ENCODE measurements around the gene LIFR. TPM values are rescaled to one million over a fixed set of nuclear protein-coding genes. Genes with fewer than 3 reads are reported as not detected.

The LIFR gene
- total and polyA plus RNA-seq, 2 donors (not counting 3 experiments of a cell fraction or from before 2014, with no cell fraction given) = 4.1 to 36.4 TPM

DNA sequence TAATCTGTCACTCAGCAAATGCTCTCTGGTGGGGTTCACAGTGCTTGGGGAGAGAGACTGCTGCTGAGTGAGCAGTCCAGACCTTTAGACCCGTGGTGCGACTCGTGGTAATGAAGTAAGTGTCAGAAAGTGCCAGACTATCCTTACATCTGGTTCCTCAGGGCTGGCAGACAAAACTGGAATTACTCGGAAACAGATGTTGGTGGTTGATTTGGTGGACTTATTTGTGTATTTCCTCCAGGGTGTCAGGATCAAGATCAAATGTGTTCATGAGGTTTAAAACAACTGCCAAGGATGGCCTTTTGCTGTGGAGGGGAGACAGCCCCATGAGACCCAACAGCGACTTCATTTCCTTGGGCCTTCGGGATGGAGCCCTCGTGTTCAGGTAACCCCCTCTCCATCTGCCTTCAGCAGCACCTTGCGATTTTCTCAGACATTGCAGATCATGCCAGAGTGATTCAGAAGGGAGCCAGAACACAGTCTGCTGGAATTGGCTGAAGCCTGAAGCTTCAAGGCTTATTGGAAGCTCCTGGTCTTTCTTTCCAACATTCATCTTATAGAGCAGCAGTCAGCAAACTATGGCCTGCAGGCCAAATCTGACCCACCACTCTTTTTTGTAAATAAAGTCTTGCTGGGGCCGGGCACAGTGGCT, 105.2 kb downstream of the LIFR start:
- H3K27ac ChIP-seq (ENCODE audit: insufficient read depth, low read depth, low read length) = no peak overlapping the region
- H3K9me3 ChIP-seq (replicated peaks; ENCODE audit: control insufficient read depth, insufficient read depth, low read length) = no peaks in the 10 kb centered on the region
- no peak overlapping the region for H3K4me3 ChIP-seq (replicated peaks in 1 of 3; ENCODE audit: insufficient read depth in 1 of 3, low read depth in 1 of 3, low read length in 3 of 3)
- no peak overlapping the region for H3K9ac ChIP-seq (replicated peaks; ENCODE audit: extremely low read depth, insufficient read depth, low read length)
- H3K4me1 ChIP-seq (ENCODE audit: control insufficient read depth, extremely low read depth, insufficient read depth, low read length) = no peaks in the 10 kb centered on the region
- DNase-seq (ENCODE audit: low read depth, low spot score) = peak; percentile 71
- no TSS peak for BruUV-seq (replicated peaks)
- no peak overlapping the region for H2AFZ ChIP-seq (ENCODE audit: low read depth, low read length)
- no peaks in the 10 kb centered on the region for H3K79me2 ChIP-seq (ENCODE audit: control insufficient read depth, insufficient read depth, low read length)
- intact Hi-C loops (cut with micrococcal nuclease) = no loop called here
- CTCF ChIA-PET = interaction anchor here (1.0 to 5.9 kb wide), 4 partner anchors 9 to 359 kb away, joined by 3 to 55 read pairs (median 8); no protein-coding TSS in a partner anchor
- H4K20me1 ChIP-seq (replicated peaks; ENCODE audit: control insufficient read depth, extremely low read depth, insufficient read depth, low read length) = no peaks in the 10 kb centered on the region
- no peak overlapping the region for H3K4me2 ChIP-seq (ENCODE audit: insufficient read depth, low read length)
- POLR2A ChIA-PET = no interaction called here
- TF ChIP-seq EZH2 (IDR thresholded peaks at IDR 0.05; ENCODE audit: borderline replicate concordance, low read depth, low read length, severe bottlenecking) (no peak), JUN (IDR thresholded peaks at IDR 0.05; ENCODE audit: borderline replicate concordance, insufficient read depth, insufficient read length, low read depth) (no peak), FOS (IDR thresholded peaks at IDR 0.05; ENCODE audit: borderline replicate concordance, insufficient read depth, low read length) (no peak), POLR2A (IDR thresholded peaks at IDR 0.05; ENCODE audit: low read depth, low read length) (no peak), GATA2 (IDR thresholded peaks at IDR 0.05; ENCODE audit: insufficient read depth, insufficient read length, low read depth, low read length) (no peak), POLR2AphosphoS5 (IDR thresholded peaks at IDR 0.05; ENCODE audit: insufficient read depth, low read depth, low read length) (no peak), MYC (IDR thresholded peaks at IDR 0.05; ENCODE audit: low read depth, low read length) (no peak)
- TF ChIP-seq, protein P1, sequence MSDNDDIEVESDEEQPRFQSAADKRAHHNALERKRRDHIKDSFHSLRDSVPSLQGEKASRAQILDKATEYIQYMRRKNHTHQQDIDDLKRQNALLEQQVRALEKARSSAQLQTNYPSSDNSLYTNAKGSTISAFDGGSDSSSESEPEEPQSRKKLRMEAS (IDR thresholded peaks at IDR 0.05; ENCODE audit: insufficient read depth, insufficient read length) = no peak
- TF ChIP-seq, protein P2, sequence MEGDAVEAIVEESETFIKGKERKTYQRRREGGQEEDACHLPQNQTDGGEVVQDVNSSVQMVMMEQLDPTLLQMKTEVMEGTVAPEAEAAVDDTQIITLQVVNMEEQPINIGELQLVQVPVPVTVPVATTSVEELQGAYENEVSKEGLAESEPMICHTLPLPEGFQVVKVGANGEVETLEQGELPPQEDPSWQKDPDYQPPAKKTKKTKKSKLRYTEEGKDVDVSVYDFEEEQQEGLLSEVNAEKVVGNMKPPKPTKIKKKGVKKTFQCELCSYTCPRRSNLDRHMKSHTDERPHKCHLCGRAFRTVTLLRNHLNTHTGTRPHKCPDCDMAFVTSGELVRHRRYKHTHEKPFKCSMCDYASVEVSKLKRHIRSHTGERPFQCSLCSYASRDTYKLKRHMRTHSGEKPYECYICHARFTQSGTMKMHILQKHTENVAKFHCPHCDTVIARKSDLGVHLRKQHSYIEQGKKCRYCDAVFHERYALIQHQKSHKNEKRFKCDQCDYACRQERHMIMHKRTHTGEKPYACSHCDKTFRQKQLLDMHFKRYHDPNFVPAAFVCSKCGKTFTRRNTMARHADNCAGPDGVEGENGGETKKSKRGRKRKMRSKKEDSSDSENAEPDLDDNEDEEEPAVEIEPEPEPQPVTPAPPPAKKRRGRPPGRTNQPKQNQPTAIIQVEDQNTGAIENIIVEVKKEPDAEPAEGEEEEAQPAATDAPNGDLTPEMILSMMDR (IDR thresholded peaks at IDR 0.05; ENCODE audit: extremely low read depth in 1 of 2, insufficient read depth in 1 of 2, low read depth in 1 of 2, low read length in 2 of 2) = no peak
- dilution Hi-C loops (cut with MboI; ENCODE audit: extremely low pct_ligation_motif_present, low sequenced_read_pairs) = no loop called here
- no peaks in the 10 kb centered on the region for H3K27me3 ChIP-seq (ENCODE audit: control insufficient read depth in 2 of 2, insufficient read depth in 2 of 2, low read length in 2 of 2)
- H3K9me1 ChIP-seq (replicated peaks; ENCODE audit: control insufficient read depth, extremely low read depth, insufficient read depth, low read length) = no peaks in the 10 kb centered on the region
- FAIRE-seq = no peak
- no peaks in the 10 kb centered on the region for H3K36me3 ChIP-seq (ENCODE audit: control insufficient read depth in 2 of 2, extremely low read depth in 1 of 2, insufficient read depth in 2 of 2, low read length in 2 of 2)
